GM18873 (cell line): ENCODE results near the gene TTPAL.

ENCODE experiments used
- ATAC-seq: cut with Tn5 transposase; IDR thresholded peaks from one replicate; pipeline ENCODE4 v1.9.1; 2021; ENCODE audit warnings: mild to moderate bottlenecking, moderate library complexity, moderate number of reproducible peaks; ENCODE audit not compliant: unreplicated experiment, low FRiP score

TTPAL gene, protein sequence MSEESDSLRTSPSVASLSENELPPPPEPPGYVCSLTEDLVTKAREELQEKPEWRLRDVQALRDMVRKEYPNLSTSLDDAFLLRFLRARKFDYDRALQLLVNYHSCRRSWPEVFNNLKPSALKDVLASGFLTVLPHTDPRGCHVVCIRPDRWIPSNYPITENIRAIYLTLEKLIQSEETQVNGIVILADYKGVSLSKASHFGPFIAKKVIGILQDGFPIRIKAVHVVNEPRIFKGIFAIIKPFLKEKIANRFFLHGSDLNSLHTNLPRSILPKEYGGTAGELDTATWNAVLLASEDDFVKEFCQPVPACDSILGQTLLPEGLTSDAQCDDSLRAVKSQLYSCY

DNA sequence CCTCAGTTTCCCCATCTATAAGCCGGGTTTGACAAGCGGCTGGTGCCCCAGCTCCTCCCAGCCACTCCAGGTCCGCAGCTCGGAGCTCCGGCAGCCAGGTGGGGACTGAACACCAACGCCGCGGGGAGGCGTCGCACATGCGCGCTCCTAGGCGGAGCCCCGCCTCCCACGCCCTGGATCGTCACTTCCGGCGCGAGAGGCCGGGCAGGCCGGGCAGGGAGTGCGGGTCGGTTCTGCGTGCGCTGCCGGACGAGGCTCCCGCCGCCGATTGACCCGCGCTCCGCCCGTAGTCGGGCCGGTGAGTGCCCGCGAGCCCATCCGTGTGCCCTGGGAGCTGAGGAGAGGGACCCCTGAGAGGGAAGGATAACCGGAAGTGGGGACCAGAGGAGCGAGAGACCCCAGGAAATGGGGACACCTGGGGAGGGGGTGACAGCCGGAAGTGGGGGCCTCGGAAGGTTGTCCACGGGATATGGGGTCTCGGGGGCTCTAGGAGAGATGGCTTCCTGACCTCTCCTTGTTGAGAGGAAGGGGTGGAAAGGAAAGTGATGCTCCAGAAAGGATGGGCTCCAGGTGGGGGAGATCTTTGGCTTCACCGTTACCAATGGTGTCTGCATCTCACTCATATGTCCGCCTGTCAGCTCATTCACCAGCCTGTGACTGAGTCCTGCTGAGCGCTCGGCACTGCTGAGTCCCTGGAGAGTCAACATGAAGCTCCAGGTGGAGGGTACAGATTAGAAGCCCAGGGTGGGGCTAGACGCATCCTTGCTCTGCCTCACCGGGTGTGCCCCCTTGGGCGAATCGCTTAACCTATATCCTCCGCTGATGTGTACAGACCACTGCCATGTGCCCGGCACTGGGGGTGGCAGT lies at the start of gene TTPAL:
TTPAL (plus strand) TSS at position 181 of the 867 bp plus-strand sequence. CDS start 4,126 bp downstream, outside the sequence.
- ATAC-seq = peak; percentile 76

DNA sequence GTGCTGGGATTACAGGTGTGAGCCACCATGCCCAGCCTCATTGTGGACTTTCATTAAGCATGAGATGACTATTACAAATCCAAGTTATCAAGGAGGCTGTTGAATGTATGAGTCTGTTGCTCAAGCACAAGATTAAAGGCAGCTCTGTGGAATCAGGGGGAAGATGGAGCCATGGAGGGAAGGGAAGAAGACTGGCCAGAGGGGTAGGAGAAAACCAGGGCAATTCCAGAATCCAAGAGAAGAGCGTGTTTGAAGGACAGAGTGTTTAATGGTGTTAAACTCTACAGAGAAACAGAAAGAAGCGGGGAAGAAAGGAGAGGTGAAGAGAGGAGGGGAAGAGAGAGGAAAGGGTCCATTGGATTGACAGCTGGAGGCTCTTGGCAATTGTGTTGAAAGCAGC lies 49.8 kb upstream of the TTPAL start:
- no peak for ATAC-seq

- ATAC-seq = no peak
These were observed 48.5 kb upstream of the TTPAL start for GRCh38 chr20:44426879-44427790.

- no peak for ATAC-seq
These were observed 47.9 kb upstream of the TTPAL start for GRCh38 chr20:44427804-44428173.

DNA sequence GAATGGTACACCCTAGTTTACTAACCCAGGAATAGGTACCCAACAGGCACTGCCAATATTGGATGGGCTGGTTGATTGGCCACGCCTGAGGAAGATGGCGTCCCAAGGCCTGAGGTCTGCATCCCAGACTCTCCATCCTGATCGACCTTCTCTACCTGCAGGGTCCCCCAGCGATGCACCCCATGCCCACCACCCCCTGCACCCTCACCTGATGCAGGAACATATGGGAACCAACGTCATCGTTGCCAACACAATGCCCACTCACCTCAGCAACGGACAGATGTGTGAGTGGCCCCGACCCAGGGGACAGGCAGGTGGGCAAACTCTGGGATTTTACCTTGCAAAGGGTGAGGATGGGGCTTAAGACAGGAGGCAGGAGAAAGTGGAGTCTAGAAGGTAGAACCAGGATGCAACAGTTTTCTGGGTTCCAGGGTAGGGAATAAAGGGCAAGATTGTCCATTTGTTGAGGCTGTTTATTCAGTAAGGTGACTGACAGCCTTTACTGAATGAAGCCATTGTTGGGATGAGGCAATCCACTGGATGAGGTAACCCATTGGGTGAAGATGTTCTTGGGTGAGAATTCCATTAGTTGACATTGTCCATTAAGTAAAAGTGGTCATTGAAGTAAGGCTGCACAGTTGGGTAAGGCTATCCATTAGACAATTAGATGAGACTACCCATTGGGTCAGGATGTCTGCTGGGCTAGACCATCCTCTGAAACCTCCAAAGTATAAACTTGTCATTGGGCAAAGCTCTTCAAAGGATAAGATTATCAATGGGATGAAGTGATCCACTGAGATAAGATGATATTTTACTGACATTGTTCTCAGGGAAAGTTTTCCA lies 47.3 kb upstream of the TTPAL start:
- no peak for ATAC-seq

- ATAC-seq = no peak
These were observed 46.7 kb upstream of the TTPAL start for GRCh38 chr20:44429017-44429339.

DNA sequence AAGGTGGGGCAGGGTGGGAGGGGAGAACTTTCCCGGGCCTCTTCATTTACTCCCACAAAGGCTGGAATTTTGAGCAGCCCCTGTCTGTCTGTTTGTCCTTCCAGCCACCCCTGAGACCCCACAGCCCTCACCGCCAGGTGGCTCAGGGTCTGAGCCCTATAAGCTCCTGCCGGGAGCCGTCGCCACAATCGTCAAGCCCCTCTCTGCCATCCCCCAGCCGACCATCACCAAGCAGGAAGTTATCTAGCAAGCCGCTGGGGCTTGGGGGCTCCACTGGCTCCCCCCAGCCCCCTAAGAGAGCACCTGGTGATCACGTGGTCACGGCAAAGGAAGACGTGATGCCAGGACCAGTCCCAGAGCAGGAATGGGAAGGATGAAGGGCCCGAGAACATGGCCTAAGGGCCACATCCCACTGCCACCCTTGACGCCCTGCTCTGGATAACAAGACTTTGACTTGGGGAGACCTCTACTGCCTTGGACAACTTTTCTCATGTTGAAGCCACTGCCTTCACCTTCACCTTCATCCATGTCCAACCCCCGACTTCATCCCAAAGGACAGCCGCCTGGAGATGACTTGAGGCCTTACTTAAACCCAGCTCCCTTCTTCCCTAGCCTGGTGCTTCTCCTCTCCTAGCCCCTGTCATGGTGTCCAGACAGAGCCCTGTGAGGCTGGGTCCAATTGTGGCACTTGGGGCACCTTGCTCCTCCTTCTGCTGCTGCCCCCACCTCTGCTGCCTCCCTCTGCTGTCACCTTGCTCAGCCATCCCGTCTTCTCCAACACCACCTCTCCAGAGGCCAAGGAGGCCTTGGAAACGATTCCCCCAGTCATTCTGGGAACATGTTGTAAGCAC lies 46.0 kb upstream of the TTPAL start:
- ATAC-seq = no peak

DNA sequence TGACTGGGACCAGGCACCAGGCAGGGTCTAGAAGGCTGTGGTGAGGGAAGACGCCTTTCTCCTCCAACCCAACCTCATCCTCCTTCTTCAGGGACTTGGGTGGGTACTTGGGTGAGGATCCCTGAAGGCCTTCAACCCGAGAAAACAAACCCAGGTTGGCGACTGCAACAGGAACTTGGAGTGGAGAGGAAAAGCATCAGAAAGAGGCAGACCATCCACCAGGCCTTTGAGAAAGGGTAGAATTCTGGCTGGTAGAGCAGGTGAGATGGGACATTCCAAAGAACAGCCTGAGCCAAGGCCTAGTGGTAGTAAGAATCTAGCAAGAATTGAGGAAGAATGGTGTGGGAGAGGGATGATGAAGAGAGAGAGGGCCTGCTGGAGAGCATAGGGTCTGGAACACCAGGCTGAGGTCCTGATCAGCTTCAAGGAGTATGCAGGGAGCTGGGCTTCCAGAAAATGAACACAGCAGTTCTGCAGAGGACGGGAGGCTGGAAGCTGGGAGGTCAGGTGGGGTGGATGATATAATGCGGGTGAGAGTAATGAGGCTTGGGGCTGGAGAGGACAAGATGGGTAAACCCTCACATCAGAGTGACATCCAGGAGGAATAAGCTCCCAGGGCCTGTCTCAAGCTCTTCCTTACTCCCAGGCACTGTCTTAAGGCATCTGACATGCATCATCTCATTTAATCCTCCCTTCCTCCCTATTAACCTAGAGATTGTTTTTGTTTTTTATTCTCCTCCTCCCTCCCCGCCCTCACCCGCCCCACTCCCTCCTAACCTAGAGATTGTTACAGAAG lies 45.2 kb upstream of the TTPAL start:
- ATAC-seq = no peak

GRCh38 chr20:44431118-44431501 lies 44.6 kb upstream of the TTPAL start:
- no peak for ATAC-seq

GRCh38 chr20:44431502-44432234 lies 44.0 kb upstream of the TTPAL start:
- ATAC-seq = no peak

DNA sequence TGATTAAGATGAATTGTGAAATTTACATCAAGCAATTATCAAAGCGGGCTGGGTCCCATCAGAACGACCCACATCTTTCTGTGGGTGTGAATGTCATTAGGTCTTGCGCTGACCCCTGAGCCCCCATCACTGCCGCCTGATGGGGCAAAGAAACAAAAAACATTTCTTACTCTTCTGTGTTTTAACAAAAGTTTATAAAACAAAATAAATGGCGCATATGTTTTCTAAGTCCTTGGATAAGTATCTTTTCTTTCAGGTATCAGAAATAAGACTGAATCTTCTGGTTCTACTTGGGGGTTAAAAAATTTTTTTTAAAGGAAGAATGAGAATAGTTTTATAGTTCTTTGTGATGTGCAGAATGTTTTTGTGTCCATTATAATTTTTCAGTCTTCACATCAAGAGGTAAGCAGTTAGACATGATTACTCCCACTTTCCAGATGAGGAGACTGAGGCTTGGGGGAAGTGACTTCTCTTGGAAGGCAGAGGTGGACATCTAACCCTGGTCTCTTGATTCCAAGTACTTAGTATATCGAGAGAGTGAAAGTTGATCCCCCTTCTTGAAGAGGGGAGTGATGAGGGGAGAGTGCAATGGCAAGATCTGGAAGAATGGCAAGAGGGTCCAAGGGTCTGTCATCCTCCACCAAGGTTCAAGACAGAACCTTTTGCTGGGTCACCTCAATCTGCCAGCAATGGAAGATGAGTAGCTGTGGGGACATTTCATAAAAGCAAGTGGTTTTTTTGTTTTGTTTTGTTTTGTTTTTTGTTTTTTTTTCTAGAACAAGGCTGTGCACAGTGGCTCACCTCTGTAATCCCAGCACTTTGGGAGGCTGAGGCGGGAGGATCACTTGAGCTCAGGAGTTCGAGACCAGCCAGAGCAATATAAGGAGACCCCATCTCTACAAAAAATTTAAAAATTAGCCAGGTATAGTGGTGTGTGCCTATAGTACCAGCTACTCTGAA lies 42.8 kb upstream of the TTPAL start:
- ATAC-seq = no peak

GRCh38 chr20:44433751-44434538 lies 41.7 kb upstream of the TTPAL start:
- no peak for ATAC-seq

DNA sequence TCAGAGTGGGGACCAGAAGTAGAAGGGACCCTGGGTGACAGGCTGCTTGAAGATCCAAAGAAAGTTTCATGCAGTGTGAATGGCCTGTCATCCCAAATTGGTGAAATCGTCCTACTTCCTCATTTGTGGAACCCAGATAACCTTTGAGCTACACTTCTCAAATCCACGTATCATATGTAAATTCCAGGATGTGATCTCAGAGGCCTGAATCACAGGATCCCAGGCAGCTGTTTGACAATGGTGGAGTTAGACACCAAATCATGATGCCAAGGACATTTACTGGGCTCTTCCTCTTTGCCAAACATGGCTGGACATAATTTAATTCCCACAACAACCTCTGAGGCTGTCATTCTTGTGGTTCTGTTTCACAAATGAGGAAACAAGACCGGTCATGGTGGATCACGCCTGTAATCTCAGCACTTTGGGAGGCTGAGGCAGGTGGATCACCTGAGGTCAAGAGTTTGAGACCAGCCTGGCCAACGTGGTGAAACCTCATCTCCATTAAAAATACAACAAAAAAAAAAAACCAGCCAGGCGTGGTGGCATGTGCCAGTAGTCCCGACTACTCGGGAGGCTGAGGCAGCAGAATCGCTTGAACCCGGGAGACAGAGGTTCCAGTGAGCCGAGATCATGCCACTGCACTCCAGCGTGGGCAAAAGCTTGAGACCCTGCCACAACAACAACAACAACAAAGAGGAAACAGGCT lies 39.9 kb upstream of the TTPAL start:
- ATAC-seq = no peak

GRCh38 chr20:44436393-44436792 lies 39.3 kb upstream of the TTPAL start:
- no peak for ATAC-seq

DNA sequence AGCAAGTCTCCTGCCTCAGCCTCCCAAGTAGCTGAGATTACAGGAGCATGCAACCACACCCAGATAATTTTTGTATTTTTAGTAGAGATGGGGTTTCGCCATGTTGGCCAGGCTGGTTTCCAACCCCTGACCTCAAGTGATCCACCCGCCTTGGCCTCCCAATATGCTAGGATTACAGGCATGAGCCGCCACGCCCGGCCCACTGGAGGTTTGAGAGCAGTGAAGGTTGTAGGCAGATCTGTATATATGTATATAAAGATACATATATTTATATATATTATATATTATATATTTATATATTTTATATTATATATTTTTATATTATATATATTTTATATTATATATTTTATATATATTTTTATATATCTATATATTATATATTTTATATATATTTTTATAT lies 38.2 kb upstream of the TTPAL start:
- no peak for ATAC-seq
